Measurements from ENCODE around the gene ASB7.

ASB7 gene

DNA sequence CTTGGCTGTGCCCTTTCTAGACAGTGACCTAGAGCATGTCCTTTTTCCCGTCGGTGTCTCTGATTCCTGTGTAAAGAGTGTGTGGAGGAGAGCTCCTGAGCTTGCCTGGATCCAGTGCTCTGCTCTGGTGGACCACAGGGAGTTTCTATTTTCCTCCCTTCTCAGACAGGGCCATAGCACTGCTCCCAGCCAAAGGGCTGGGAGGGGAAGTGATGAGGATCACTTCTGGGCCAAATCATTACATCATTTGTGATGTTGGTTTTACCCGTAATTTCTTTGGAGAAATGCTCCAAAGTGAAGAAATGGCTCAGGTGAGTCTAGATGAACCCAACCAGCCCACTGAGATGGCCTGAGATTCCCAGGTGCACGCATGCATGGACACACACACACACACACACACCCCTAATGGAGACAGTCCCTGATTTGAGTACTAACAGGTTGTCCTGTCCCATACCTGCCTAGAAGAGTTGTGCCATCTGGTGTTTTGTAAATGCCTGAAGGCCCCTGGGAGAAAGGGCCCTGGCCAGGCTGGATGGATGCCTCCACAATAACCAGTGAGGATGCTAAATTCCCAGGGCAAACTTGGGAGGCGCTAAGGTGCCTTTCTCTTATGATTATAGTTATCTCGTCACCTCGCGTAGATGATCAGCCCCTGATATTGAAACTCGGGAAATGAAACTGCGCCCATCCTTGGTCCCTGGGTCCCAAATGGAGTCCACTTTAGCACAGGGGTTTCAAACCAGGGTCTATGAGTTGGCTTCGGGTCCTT is 86.9 kb downstream of the ASB7 start:
- H2AFZ ChIP-seq (ENCODE audit: low read depth, low read length, severe bottlenecking): no peak overlapping the region
- no peak overlapping the region for H3K4me3 ChIP-seq (ENCODE audit: insufficient read depth, low read length, poor library complexity, severe bottlenecking)
- H3K9ac ChIP-seq (ENCODE audit: low read length): no peak overlapping the region
- H3K36me3 ChIP-seq (ENCODE audit: low read length): no peaks in the 10 kb centered on the region
- no peaks in the 10 kb centered on the region for H3K27me3 ChIP-seq (ENCODE audit: low read length)
- H3K79me2 ChIP-seq (ENCODE audit: insufficient read depth, low read length): no peaks in the 10 kb centered on the region
- no peaks in the 10 kb centered on the region for H3K9me2 ChIP-seq (replicated peaks; ENCODE audit: insufficient read depth, low read length)
- no peaks in the 10 kb centered on the region for H4K20me1 ChIP-seq (ENCODE audit: low read depth, low read length)
- no peak overlapping the region for H3K4me2 ChIP-seq (ENCODE audit: low read depth, low read length, poor library complexity, severe bottlenecking)
- no peaks in the 10 kb centered on the region for H3F3A ChIP-seq (ENCODE audit: insufficient read depth)
- no peaks in the 10 kb centered on the region; the same call in 1 of the 2 replicates for H3K9me3 ChIP-seq (ENCODE audit: insufficient read depth, low read length)
- no peak overlapping the region for H3K27ac ChIP-seq (ENCODE audit: low read depth, low read length)
- no peak for TF ChIP-seq EZH2phosphoT487 (conservative IDR thresholded peaks at IDR 0.05; ENCODE audit: low read length)

DNA sequence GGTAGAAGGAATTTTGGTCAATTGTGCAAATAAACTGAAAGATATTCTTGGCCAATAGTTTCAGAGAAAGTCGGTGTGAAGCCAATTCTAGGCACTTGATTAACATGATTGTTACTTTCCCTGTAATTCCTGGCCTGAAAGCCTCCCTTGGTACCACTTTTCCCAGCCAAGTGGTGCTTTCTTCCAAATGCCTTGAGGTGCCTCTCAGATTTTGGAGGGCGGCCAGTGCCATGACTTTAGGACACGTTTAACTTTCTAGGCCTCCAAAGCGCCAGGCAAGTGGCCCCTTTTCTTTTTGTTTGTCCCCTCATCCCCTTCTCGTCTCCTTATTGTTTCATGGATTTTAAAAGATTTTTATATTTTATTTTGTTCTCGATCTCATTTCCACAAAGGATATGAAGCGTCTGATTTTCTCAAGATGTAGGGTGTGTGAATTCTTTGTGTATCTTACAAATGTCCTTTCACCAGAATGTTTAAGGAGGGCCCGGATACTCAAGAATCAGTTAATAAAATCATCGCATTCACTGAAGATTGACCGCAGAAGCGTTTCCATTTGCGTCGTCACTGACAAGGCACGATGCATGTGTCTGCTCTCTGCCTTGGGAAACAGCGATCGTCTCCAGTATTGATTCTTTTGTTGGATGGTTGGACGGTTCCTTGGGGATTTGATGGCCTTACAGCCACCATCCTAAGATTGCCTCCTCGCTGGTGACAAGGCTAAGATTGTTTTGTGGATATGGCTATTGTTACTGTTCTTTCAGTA is 87.8 kb downstream of the ASB7 start:
- Histone ChIP-seq H3F3A (ENCODE audit: insufficient read depth) (no peaks in the 10 kb centered on the region), H4K20me1 (ENCODE audit: low read depth, low read length) (no peaks in the 10 kb centered on the region), H3K27ac (ENCODE audit: low read depth, low read length) (no peak overlapping the region), H3K27me3 (ENCODE audit: low read length) (no peaks in the 10 kb centered on the region), H3K4me3 (ENCODE audit: insufficient read depth, low read length, poor library complexity, severe bottlenecking) (no peak overlapping the region), H3K9me3 (ENCODE audit: insufficient read depth, low read length) (no peaks in the 10 kb centered on the region; the same call in 1 of the 2 replicates), H3K9me2 (replicated peaks; ENCODE audit: insufficient read depth, low read length) (no peaks in the 10 kb centered on the region), H3K79me2 (ENCODE audit: insufficient read depth, low read length) (no peaks in the 10 kb centered on the region), H3K4me2 (ENCODE audit: low read depth, low read length, poor library complexity, severe bottlenecking) (no peak overlapping the region), H3K9ac (ENCODE audit: low read length) (no peak overlapping the region), H3K36me3 (ENCODE audit: low read length) (no peaks in the 10 kb centered on the region), H2AFZ (ENCODE audit: low read depth, low read length, severe bottlenecking) (no peak overlapping the region)
- no peak for TF ChIP-seq EZH2phosphoT487 (conservative IDR thresholded peaks at IDR 0.05; ENCODE audit: low read length)
- no peak for TF ChIP-seq CTCF (IDR thresholded peaks at IDR 0.05; ENCODE audit: insufficient read depth, low read length, poor library complexity, severe bottlenecking)

- Histone ChIP-seq H3K27ac (ENCODE audit: low read depth, low read length) (no peak overlapping the region), H3K79me2 (ENCODE audit: insufficient read depth, low read length) (no peaks in the 10 kb centered on the region), H3K4me3 (ENCODE audit: insufficient read depth, low read length, poor library complexity, severe bottlenecking) (no peak overlapping the region), H3K9me3 (ENCODE audit: insufficient read depth, low read length) (no peaks in the 10 kb centered on the region; the same call in 1 of the 2 replicates), H3K27me3 (ENCODE audit: low read length) (no peaks in the 10 kb centered on the region), H2AFZ (ENCODE audit: low read depth, low read length, severe bottlenecking) (no peak overlapping the region), H3K4me2 (ENCODE audit: low read depth, low read length, poor library complexity, severe bottlenecking) (no peak overlapping the region), H3K36me3 (ENCODE audit: low read length) (no peaks in the 10 kb centered on the region), H3K9ac (ENCODE audit: low read length) (no peak overlapping the region), H3K9me2 (replicated peaks; ENCODE audit: insufficient read depth, low read length) (no peaks in the 10 kb centered on the region), H4K20me1 (ENCODE audit: low read depth, low read length) (no peaks in the 10 kb centered on the region), H3F3A (ENCODE audit: insufficient read depth) (no peaks in the 10 kb centered on the region)
- TF ChIP-seq CTCF (IDR thresholded peaks at IDR 0.05; ENCODE audit: insufficient read depth, low read length, poor library complexity, severe bottlenecking) (no peak), EZH2phosphoT487 (conservative IDR thresholded peaks at IDR 0.05; ENCODE audit: low read length) (no peak)
Measured at GRCh38 chr15:100690795-100691158, 88.4 kb downstream of the ASB7 start.

DNA sequence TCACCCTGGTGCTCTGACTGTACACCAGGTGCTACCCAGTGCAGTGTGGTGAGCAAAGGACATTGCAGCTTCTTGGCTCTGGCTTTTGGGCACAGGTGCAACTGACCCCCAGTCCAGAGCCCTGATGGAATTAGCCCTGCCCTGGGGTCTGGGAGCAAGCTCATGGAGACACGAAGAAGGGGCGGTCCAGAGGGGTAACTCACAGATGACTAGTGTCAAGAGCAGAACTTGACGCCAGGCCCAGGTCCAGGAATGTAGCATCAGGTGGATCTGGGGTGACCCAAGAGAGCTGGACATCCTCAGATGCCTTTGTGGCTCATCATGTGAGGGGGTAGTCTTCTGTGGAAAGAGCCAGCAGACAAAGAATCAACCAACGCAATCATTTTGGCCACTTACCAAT is 88.9 kb downstream of the ASB7 start:
- H3K4me3 ChIP-seq (ENCODE audit: insufficient read depth, low read length, poor library complexity, severe bottlenecking): no peak overlapping the region
- H3K4me2 ChIP-seq (ENCODE audit: low read depth, low read length, poor library complexity, severe bottlenecking): no peak overlapping the region
- no peaks in the 10 kb centered on the region; the same call in 1 of the 2 replicates for H3K9me3 ChIP-seq (ENCODE audit: insufficient read depth, low read length)
- H3K36me3 ChIP-seq (ENCODE audit: low read length): no peaks in the 10 kb centered on the region
- H3F3A ChIP-seq (ENCODE audit: insufficient read depth): no peaks in the 10 kb centered on the region
- H2AFZ ChIP-seq (ENCODE audit: low read depth, low read length, severe bottlenecking): no peak overlapping the region
- no peaks in the 10 kb centered on the region for H3K79me2 ChIP-seq (ENCODE audit: insufficient read depth, low read length)
- H4K20me1 ChIP-seq (ENCODE audit: low read depth, low read length): no peaks in the 10 kb centered on the region
- no peaks in the 10 kb centered on the region for H3K9me2 ChIP-seq (replicated peaks; ENCODE audit: insufficient read depth, low read length)
- no peak overlapping the region for H3K9ac ChIP-seq (ENCODE audit: low read length)
- TF ChIP-seq CTCF (IDR thresholded peaks at IDR 0.05; ENCODE audit: insufficient read depth, low read length, poor library complexity, severe bottlenecking) (no peak), EZH2phosphoT487 (conservative IDR thresholded peaks at IDR 0.05; ENCODE audit: low read length) (no peak)
- no peak overlapping the region for H3K27ac ChIP-seq (ENCODE audit: low read depth, low read length)
- H3K27me3 ChIP-seq (ENCODE audit: low read length): no peaks in the 10 kb centered on the region

All from SU-DHL-6 (cell line).